ENCODE data around the gene EPS8L1.

DNA sequence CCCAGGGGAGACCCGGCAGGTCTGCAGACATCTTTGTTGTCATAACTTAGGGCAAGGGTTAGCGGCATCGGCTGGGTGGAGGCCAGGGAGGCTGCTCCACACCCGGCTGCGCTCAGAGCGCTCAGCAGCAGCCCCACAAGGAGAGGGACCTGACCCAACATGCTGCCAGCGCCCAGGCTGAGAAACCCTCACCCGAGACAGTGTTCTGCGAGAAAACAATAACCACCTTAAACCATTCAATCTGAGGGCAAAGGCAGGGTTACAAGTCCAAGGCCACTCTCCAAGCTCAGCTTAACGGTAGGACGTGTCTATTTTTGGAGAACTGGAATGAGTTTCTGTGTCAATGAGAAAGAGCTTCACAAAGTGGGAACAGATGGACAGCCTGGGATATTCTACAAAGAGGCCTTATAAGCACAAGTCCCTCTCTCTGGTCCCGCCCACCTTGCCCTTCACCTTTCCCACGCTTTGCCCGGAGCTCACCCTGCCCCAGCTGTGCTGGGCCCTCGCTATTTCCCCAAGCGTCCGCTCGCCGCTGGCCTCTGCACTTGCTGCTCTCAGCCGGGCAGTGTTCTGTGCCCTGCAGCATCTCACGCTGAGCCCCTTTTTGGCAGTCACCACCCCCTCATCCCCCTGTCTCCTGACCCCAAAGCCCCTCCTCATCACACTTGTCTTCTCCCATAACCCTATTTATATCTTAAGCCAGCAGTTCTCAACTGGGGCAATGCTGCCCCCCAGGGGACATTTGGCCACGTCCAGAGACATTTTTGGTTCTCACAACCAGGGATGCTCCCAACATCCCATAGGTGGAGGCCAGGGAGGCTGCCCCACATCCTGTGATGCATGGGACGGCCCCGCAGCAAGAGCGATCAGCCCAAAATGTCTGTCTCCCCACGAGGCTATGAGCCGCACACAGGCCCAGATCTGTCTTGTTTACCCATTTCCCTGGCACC is 24.2 kb downstream of the EPS8L1 start:
- TF ChIP-seq, protein P1, sequence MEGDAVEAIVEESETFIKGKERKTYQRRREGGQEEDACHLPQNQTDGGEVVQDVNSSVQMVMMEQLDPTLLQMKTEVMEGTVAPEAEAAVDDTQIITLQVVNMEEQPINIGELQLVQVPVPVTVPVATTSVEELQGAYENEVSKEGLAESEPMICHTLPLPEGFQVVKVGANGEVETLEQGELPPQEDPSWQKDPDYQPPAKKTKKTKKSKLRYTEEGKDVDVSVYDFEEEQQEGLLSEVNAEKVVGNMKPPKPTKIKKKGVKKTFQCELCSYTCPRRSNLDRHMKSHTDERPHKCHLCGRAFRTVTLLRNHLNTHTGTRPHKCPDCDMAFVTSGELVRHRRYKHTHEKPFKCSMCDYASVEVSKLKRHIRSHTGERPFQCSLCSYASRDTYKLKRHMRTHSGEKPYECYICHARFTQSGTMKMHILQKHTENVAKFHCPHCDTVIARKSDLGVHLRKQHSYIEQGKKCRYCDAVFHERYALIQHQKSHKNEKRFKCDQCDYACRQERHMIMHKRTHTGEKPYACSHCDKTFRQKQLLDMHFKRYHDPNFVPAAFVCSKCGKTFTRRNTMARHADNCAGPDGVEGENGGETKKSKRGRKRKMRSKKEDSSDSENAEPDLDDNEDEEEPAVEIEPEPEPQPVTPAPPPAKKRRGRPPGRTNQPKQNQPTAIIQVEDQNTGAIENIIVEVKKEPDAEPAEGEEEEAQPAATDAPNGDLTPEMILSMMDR (IDR thresholded peaks at IDR 0.05) = no peak
- TF ChIP-seq POLR2AphosphoS5 (IDR thresholded peaks at IDR 0.05) (no peak), POLR2A (IDR thresholded peaks at IDR 0.05) (no peak), EP300 (IDR thresholded peaks at IDR 0.05) (no peak)
